ENCODE measurements around the gene PIBF1.

GRCh38 chr13:73045031-73045430, 263.1 kb downstream of the PIBF1 start:
- no peak for TF ChIP-seq CTCF (IDR thresholded peaks at IDR 0.05; ENCODE audit: low read depth, low read length, missing input control)
- no peak for TF ChIP-seq YY1 (IDR thresholded peaks at IDR 0.05)
- TF ChIP-seq TAF1 (conservative IDR thresholded peaks at IDR 0.05) = no peak
- TF ChIP-seq RXRA (IDR thresholded peaks at IDR 0.05) = no peak
- TF ChIP-seq RAD21 (IDR thresholded peaks at IDR 0.05) = no peak
- no peak for TF ChIP-seq JUND (IDR thresholded peaks at IDR 0.05)
- TF ChIP-seq EGR1 (IDR thresholded peaks at IDR 0.05; ENCODE audit: low read depth in 2 of 2) = no peak
- no peak for TF ChIP-seq REST (IDR thresholded peaks at IDR 0.05)
- TF ChIP-seq, protein P1, sequence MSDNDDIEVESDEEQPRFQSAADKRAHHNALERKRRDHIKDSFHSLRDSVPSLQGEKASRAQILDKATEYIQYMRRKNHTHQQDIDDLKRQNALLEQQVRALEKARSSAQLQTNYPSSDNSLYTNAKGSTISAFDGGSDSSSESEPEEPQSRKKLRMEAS (IDR thresholded peaks at IDR 0.05) = no peak
- TF ChIP-seq, protein P2, sequence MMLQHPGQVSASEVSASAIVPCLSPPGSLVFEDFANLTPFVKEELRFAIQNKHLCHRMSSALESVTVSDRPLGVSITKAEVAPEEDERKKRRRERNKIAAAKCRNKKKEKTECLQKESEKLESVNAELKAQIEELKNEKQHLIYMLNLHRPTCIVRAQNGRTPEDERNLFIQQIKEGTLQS (IDR thresholded peaks at IDR 0.05) = no peak
- TF ChIP-seq FOXA1 (IDR thresholded peaks at IDR 0.05) = no peak
